A549 (cell line): ENCODE measurements around the gene GPSM3. TPM values are rescaled to one million over a fixed set of nuclear protein-coding genes. Genes with fewer than 3 reads are reported as not detected.

ENCODE experiments used
- ATAC-seq, 2 experiments: fragments of 200-7000 bp in 1 of 2; fragments of >200 bp in 1 of 2; cut with Nextera tagmentation in 1 of 2; cut with Tn5 transposase in 1 of 2; 3 replicates each; pipeline versions ENCODE4 v1.8.0 to v1.9.1; 2018 to 2020; ENCODE audit warnings: mild to moderate bottlenecking in 1 of 2, moderate library complexity in 1 of 2
- CTCF ChIA-PET: fragments of 300-600 bp; sonication (Branson Sonifier 250); formaldehyde crosslinking; extraction: SDS; loops from one replicate; lab custom pipeline; 2021; ENCODE audit warnings: antibody characterized with exemption, inconsistent platforms; lab: Yijun Ruan, JAX
- POLR2A ChIA-PET: fragments of 350-600 bp; formaldehyde crosslinking; extraction: SDS; loops from one replicate; lab custom pipeline; 2021; ENCODE audit warnings: antibody characterized with exemption, inconsistent platforms; lab: Yijun Ruan, JAX
- DNase-seq, 2 experiments: peaks; one replicate each; pipeline versions ENCODE4 v3.0.0 to v3.0.0-alpha.2; 2011 to 2016; ENCODE audit warnings: low read depth in 1 of 2, low spot score in 1 of 2
- FAIRE-seq: peaks from 2 replicates; lab custom pipeline; 2011; peaks lifted over from hg19 to GRCh38; lab: Jason Lieb, UNC
- H3K27ac ChIP-seq, 2 experiments: fragments of >200 bp; sonication (Bioruptor Twin); formaldehyde crosslinking; 3 replicates each; pipeline ENCODE4 v1.5.1; 2016 to 2017
- H3K4me1 ChIP-seq: fragments of >200 bp; sonication (Bioruptor Twin); formaldehyde crosslinking; 3 replicates; pipeline ENCODE4 v1.6.1; 2016
- H3K4me2 ChIP-seq: fragments of >200 bp; sonication (Bioruptor Twin); formaldehyde crosslinking; 3 replicates; pipeline ENCODE4 v1.6.1; 2016
- H3K4me3 ChIP-seq: fragments of >200 bp; sonication (Bioruptor Twin); formaldehyde crosslinking; 3 replicates; pipeline ENCODE4 v1.5.1; 2016
- H3K9me3 ChIP-seq: fragments of >200 bp; sonication (Bioruptor Twin); formaldehyde crosslinking; 3 replicates; pipeline ENCODE4 v1.6.1; 2016
- CBX2 ChIP-seq: fragments of 200-600 bp; sonication (generic); IDR thresholded peaks from 2 replicates; pipeline ENCODE4 v1.6.1; 2016; ENCODE audit warnings: low read depth, mild to moderate bottlenecking, borderline replicate concordance
- CBX8 ChIP-seq: fragments of 200-600 bp; sonication (generic); IDR thresholded peaks from 2 replicates; pipeline ENCODE4 v1.6.1; 2016
- CEBPB ChIP-seq, 2 experiments: fragments of >200 bp in 1 of 2; sonication (Bioruptor Twin) in 1 of 2; formaldehyde crosslinking in 1 of 2; IDR thresholded peaks; 2 replicates each; pipeline ENCODE4 v1.6.1; 2012 to 2016
- CHD2 ChIP-seq: fragments of 150-350 bp; IDR thresholded peaks from 2 replicates; pipeline ENCODE4 v1.6.1; 2014; ENCODE audit warnings: low read length; ENCODE audit not compliant: partially characterized antibody
- E2F6 ChIP-seq: IDR thresholded peaks from 2 replicates; pipeline ENCODE4 v1.6.1; 2012; ENCODE audit warnings: low read depth, borderline replicate concordance
- ESRRA ChIP-seq: fragments of 150-350 bp; IDR thresholded peaks from 2 replicates; pipeline ENCODE4 v1.6.1; 2014; ENCODE audit warnings: mild to moderate bottlenecking, low read length, borderline replicate concordance
- FOSB ChIP-seq: fragments of 250-450 bp; sonication (Bioruptor Pico); IDR thresholded peaks from 2 replicates; pipeline ENCODE4 v1.5.0; 2020; ENCODE audit warnings: mild to moderate bottlenecking, moderate library complexity
- FOSL2 ChIP-seq, 2 experiments: fragments of 450-650 bp in 1 of 2; fragments of >200 bp in 1 of 2; sonication (Bioruptor Twin) in 1 of 2; formaldehyde crosslinking; IDR thresholded peaks; 2 replicates each; pipeline versions ENCODE4 v1.5.0 to v1.6.1; 2016 to 2020; ENCODE audit warnings: mild to moderate bottlenecking in 1 of 2, moderate library complexity in 1 of 2
- FOXS1 ChIP-seq: fragments of 250-450 bp; sonication (Bioruptor Pico); IDR thresholded peaks from 2 replicates; pipeline ENCODE4 v1.5.0; 2020; ENCODE audit warnings: mild to moderate bottlenecking, moderate library complexity
- HES2 ChIP-seq: fragments of >200 bp; sonication (Bioruptor Twin); formaldehyde crosslinking; IDR thresholded peaks from 2 replicates; pipeline ENCODE4 v1.6.1; 2016
- KDM1A ChIP-seq: fragments of 200-600 bp; sonication (generic); IDR thresholded peaks from 2 replicates; pipeline ENCODE4 v1.6.1; 2016; ENCODE audit warnings: low read depth, mild to moderate bottlenecking
- MAFK ChIP-seq: fragments of 450-650 bp; IDR thresholded peaks from 2 replicates; pipeline ENCODE4 v1.6.1; 2014; ENCODE audit not compliant: partially characterized antibody
- MYC ChIP-seq: IDR thresholded peaks from 2 replicates; pipeline ENCODE4 v1.6.1; 2012; ENCODE audit warnings: mild to moderate bottlenecking, inconsistent platforms, low read length, improper control_type of control experiment, borderline replicate concordance
- NFE2L2 ChIP-seq: fragments of 150-350 bp; conservative IDR thresholded peaks from 2 replicates; pipeline ENCODE4 v1.6.1; 2014; ENCODE audit warnings: low read length
- PBX3 ChIP-seq: IDR thresholded peaks from 2 replicates; pipeline ENCODE4 v1.6.1; 2012
- PHF8 ChIP-seq: fragments of 200-600 bp; sonication (generic); IDR thresholded peaks from 2 replicates; pipeline ENCODE4 v1.6.1; 2016; ENCODE audit warnings: low read depth, mild to moderate bottlenecking, antibody characterized with exemption, moderate library complexity, borderline replicate concordance
- POLR2A ChIP-seq: IDR thresholded peaks from 2 replicates; pipeline ENCODE4 v1.6.1; 2012; ENCODE audit warnings: mild to moderate bottlenecking, low read length
- RCOR1 ChIP-seq: fragments of 150-350 bp; IDR thresholded peaks from 2 replicates; pipeline ENCODE4 v1.6.1; 2014; ENCODE audit warnings: antibody characterized with exemption, low read length, low read depth
- SMC3 ChIP-seq: fragments of >200 bp; sonication (Bioruptor Twin); formaldehyde crosslinking; IDR thresholded peaks from 3 replicates; pipeline ENCODE4 v1.6.1; 2018; ENCODE audit warnings: inconsistent platforms
- ZFP36 ChIP-seq: fragments of 450-650 bp; IDR thresholded peaks from 2 replicates; pipeline ENCODE4 v1.6.1; 2014; ENCODE audit warnings: borderline replicate concordance; ENCODE audit not compliant: partially characterized antibody
- ZSCAN20 ChIP-seq: fragments of 250-450 bp; sonication (Bioruptor Pico); IDR thresholded peaks from 2 replicates; pipeline ENCODE4 v1.8.0; 2022; ENCODE audit warnings: mild to moderate bottlenecking, moderate library complexity
- WGBS: methylation state at CpG from one replicate; pipeline ENCODE4 v1.1.6; 2017; ENCODE audit errors: missing lambda C conversion rate; 5-methylcytosine and 5-hydroxymethylcytosine counted together
- polyA plus RNA-seq, 4 experiments: library from polyadenylated mRNA; depleted of rRNA in 3 of 4; stranded (reverse); fragments of >200 nt; fragmentation: RNase III in 1 of 4; extraction: RNeasy Plus Mini Kit Qiagen cat#74134 plus additional on column Dnase treatment in 1 of 4; gene quantifications; 2 replicates in 3 of 4; 3 replicates in 1 of 4; pipeline ENCODE4 v1.2.3, GENCODE V29; 2011 to 2017
- TF ChIP-seq, protein P1 (sequence below): fragments of 150-350 bp; IDR thresholded peaks from 2 replicates; pipeline ENCODE4 v1.6.1; 2014; ENCODE audit warnings: low read depth, mild to moderate bottlenecking, low read length
- TF ChIP-seq, protein P2 (sequence below): fragments of >200 bp; sonication (Bioruptor Twin); formaldehyde crosslinking; IDR thresholded peaks from 3 replicates; pipeline ENCODE4 v1.6.1; 2016

The GPSM3 gene
- polyA plus RNA-seq, 2 of the 4 experiments (the other 2 are of a cell fraction): 0.19 to 0.36 TPM

DNA sequence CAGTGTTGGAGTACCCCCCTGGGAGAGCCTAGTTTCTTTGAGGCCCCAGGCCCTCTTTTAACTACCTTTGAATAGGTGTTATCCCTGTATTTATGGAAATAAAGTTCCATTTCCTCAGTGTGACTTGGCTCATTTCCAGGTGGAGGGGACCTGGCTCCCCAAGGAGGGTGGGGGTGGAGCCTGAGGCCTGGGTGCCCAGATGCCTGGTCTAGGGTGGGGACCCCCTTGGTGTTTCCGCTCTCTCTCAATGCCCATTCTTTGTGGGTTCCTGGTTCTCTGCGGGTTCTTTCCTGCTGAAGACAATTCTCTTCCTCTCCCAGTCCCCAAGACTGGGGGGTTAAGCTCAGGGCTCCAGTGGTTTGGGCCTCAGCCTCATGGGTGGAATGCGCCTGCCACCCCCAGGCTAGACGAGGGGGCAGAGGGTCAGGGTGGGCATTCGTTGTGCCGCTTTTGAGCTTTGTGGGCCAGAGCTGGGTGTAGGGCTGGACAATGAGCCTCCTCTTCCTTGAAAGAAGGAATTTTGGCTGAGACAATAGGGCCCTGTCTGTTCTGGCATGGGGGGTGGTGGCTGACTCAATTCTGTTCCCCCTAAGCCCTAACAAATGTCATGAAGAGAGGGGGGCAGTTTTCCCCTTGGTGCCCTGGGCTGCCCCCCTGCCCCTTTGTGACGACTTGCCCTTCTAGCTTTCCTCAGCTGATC, 28.7 kb downstream of the GPSM3 start:
- FAIRE-seq (no peak), ATAC-seq (no peak), DNase-seq (no peak)
- ChIA-PET POLR2A (no interaction called here), CTCF (interaction anchor here (0.9 to 1.3 kb wide), 6 partner anchors 9 to 45 kb away, joined by 3 to 5 read pairs (median 3); no protein-coding TSS in a partner anchor)
- 93% methylated on average over 3 of the region's 7 CpGs for WGBS
- H3K4me2 ChIP-seq: no peak overlapping the region
- no peak for TF ChIP-seq CEBPB (IDR thresholded peaks at IDR 0.05)
- TF ChIP-seq MYC: no peak
- TF ChIP-seq KDM1A: no peak
- no peak for TF ChIP-seq NFE2L2
- TF ChIP-seq, all 56 proteins: peak for 0
- Histone ChIP-seq H3K9me3 (no peaks in the 10 kb centered on the region), H3K4me1 (no peaks in the 10 kb centered on the region), H3K27ac (no peak overlapping the region), H3K4me3 (no peak overlapping the region)

- TF ChIP-seq SMC3 (no peak), E2F6 (no peak), CBX8 (no peak), MAFK (no peak), PHF8 (no peak), FOXS1 (CRISPR knock-in tag) (no peak), ESRRA (no peak), HES2 (no peak), FOSB (CRISPR knock-in tag) (no peak), ZFP36 (no peak), CHD2 (no peak), CEBPB (IDR thresholded peaks at IDR 0.05) (no peak), POLR2A (no peak), RCOR1 (no peak), CBX2 (no peak), FOSL2 (IDR thresholded peaks at IDR 0.05) (no peak), FOSL2 (CRISPR knock-in tag; IDR thresholded peaks at IDR 0.05) (no peak), PBX3 (no peak), ZSCAN20 (CRISPR knock-in tag) (no peak)
- TF ChIP-seq, protein P1, sequence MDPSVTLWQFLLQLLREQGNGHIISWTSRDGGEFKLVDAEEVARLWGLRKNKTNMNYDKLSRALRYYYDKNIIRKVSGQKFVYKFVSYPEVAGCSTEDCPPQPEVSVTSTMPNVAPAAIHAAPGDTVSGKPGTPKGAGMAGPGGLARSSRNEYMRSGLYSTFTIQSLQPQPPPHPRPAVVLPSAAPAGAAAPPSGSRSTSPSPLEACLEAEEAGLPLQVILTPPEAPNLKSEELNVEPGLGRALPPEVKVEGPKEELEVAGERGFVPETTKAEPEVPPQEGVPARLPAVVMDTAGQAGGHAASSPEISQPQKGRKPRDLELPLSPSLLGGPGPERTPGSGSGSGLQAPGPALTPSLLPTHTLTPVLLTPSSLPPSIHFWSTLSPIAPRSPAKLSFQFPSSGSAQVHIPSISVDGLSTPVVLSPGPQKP: no peak
- TF ChIP-seq, protein P2, sequence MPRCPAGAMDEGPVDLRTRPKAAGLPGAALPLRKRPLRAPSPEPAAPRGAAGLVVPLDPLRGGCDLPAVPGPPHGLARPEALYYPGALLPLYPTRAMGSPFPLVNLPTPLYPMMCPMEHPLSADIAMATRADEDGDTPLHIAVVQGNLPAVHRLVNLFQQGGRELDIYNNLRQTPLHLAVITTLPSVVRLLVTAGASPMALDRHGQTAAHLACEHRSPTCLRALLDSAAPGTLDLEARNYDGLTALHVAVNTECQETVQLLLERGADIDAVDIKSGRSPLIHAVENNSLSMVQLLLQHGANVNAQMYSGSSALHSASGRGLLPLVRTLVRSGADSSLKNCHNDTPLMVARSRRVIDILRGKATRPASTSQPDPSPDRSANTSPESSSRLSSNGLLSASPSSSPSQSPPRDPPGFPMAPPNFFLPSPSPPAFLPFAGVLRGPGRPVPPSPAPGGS: no peak
- ATAC-seq: no peak
- ChIA-PET CTCF (interaction anchor here (2.3 kb wide), 1 partner anchor 40 kb away, joined by 16 read pairs; no protein-coding TSS in a partner anchor), POLR2A (no interaction called here)
- H3K4me3 ChIP-seq: no peak overlapping the region
- H3K4me1 ChIP-seq: peaks cover 10% of the 10 kb centered on the region; the same call in 2 of the 3 replicates
- H3K27ac ChIP-seq: no peak overlapping the region
- H3K9me3 ChIP-seq: no peaks in the 10 kb centered on the region
- no peak for FAIRE-seq
- DNase-seq: no peak
- H3K4me2 ChIP-seq: no peak overlapping the region
Observed at GRCh38 chr6:32158052-32158451, 34.4 kb downstream of the GPSM3 start.
